Stimulated activated CD4-positive, alpha-beta T cell treated with anti-CD3 and anti-CD28 coated beads, Interleukin-12 subunit alpha, Interleukin-12 subunit beta, amount 100 ng/mL, for 4 hours (primary cell): ENCODE measurements around the gene NPFFR1.

ENCODE experiments used
- DNase-seq: peaks from one replicate; pipeline ENCODE4 v3.0.0-alpha.2; 2020

NPFFR1 gene

GRCh38 chr10:70212879-70213278, 70.9 kb downstream of the NPFFR1 start:
- no peak for DNase-seq

- no peak for DNase-seq
Observed at GRCh38 chr10:70212277-70212676, 71.5 kb downstream of the NPFFR1 start.

- DNase-seq, result no peak
Observed at GRCh38 chr10:70206762-70207161, 77.0 kb downstream of the NPFFR1 start.

GRCh38 chr10:70201105-70201504, 82.7 kb downstream of the NPFFR1 start:
- no peak for DNase-seq

GRCh38 chr10:70198696-70199466, 84.9 kb downstream of the NPFFR1 start:
- no peak for DNase-seq
